ENCODE results near the gene WWOX.

The WWOX gene

DNA sequence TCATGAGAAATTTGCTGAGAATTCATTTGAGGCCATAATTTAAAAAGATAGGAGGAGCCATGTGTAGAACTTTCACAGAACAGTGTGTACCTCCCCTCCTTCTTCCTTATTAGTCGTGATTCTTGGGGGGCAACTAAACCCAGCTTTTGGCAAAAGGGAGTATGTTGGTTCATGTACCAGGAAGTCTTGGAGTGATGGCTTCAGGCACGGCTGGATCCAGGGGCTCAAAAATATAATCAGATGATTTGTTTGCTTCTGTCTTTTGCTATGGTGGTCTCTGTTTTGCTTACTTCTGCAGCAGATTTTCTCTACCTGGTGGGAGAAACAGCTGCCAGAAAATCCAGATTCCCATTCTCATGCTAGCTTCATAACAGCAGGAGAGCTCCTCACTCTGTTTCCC is 871.2 kb downstream of the WWOX start:
- TF ChIP-seq FOXP2 (optimal IDR thresholded peaks at IDR 0.05; ENCODE audit: control extremely low read depth, extremely low read length, insufficient read depth) (no peak), EZH2 (IDR thresholded peaks at IDR 0.05) (no peak), POLR2AphosphoS5 (IDR thresholded peaks at IDR 0.05; ENCODE audit: borderline replicate concordance, low read depth, low read length) (no peak)
- Histone ChIP-seq H3K27ac (no peak overlapping the region), H3K9ac (ENCODE audit: insufficient read length) (no peak overlapping the region), H3K4me3 (no peak overlapping the region), H3K9me3 (ENCODE audit: low read depth, low read length) (no peaks in the 10 kb centered on the region), H3K36me3 (ENCODE audit: insufficient read depth, low read length) (no peaks in the 10 kb centered on the region)
- no peak for DNase-seq (ENCODE audit: low read depth, low spot score)

- H3K9ac ChIP-seq (ENCODE audit: insufficient read length): no peak overlapping the region
- H3K36me3 ChIP-seq (ENCODE audit: insufficient read depth, low read length): no peaks in the 10 kb centered on the region
- no peaks in the 10 kb centered on the region for H3K9me3 ChIP-seq (ENCODE audit: low read depth, low read length)
- no peak overlapping the region for H3K27ac ChIP-seq
- DNase-seq (ENCODE audit: low read depth, low spot score): no peak
- no peak overlapping the region for H3K4me3 ChIP-seq
- TF ChIP-seq EZH2 (IDR thresholded peaks at IDR 0.05) (no peak), POLR2AphosphoS5 (IDR thresholded peaks at IDR 0.05; ENCODE audit: borderline replicate concordance, low read depth, low read length) (no peak), FOXP2 (optimal IDR thresholded peaks at IDR 0.05; ENCODE audit: control extremely low read depth, extremely low read length, insufficient read depth) (no peak)
Observed at GRCh38 chr16:78972006-78972405, 872.6 kb downstream of the WWOX start.

- TF ChIP-seq EZH2 (IDR thresholded peaks at IDR 0.05): no peak
- TF ChIP-seq FOXP2 (optimal IDR thresholded peaks at IDR 0.05; ENCODE audit: control extremely low read depth, extremely low read length, insufficient read depth): no peak
- no peak for TF ChIP-seq POLR2AphosphoS5 (IDR thresholded peaks at IDR 0.05; ENCODE audit: borderline replicate concordance, low read depth, low read length)
- H3K9ac ChIP-seq (ENCODE audit: insufficient read length): no peak overlapping the region
- no peak overlapping the region for H3K4me3 ChIP-seq
Observed at GRCh38 chr16:78972986-78973385, 873.5 kb downstream of the WWOX start.

DNA sequence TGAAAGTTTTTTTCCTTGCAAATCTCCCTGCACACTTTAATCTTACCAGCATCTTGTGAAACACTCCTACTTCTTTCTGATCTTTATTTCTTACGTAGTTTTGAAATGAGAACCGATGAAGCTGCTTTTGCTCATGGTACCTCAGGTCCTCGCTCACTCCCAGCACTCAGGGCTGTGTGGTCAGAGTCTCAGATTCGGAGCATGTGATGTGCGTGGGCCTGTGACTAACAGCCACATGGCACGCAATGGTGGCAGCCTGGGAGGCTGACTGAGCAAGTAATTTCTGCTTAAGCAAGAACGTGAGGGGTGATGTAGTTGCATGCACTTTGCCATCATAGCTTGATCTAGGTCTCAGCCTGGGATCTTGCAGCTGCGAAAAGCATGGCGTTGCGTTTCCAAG is 876.8 kb downstream of the WWOX start:
- Histone ChIP-seq H3K36me3 (ENCODE audit: insufficient read depth, low read length) (no peaks in the 10 kb centered on the region), H3K4me3 (no peak overlapping the region), H3K9me3 (ENCODE audit: low read depth, low read length) (no peaks in the 10 kb centered on the region), H3K27ac (no peak overlapping the region), H3K9ac (ENCODE audit: insufficient read length) (no peak overlapping the region)
- TF ChIP-seq POLR2AphosphoS5 (IDR thresholded peaks at IDR 0.05; ENCODE audit: borderline replicate concordance, low read depth, low read length) (no peak), EZH2 (IDR thresholded peaks at IDR 0.05) (no peak), FOXP2 (optimal IDR thresholded peaks at IDR 0.05; ENCODE audit: control extremely low read depth, extremely low read length, insufficient read depth) (no peak)
- no peak for DNase-seq (ENCODE audit: low read depth, low spot score)

More at GRCh38 chr16:78972986-78973385, 873.5 kb downstream of the WWOX start:
- Histone ChIP-seq H3K36me3 (ENCODE audit: insufficient read depth, low read length) (no peaks in the 10 kb centered on the region), H3K27ac (no peak overlapping the region), H3K9me3 (ENCODE audit: low read depth, low read length) (no peaks in the 10 kb centered on the region)
- no peak for DNase-seq (ENCODE audit: low read depth, low spot score)

- no peak overlapping the region for H3K9ac ChIP-seq (ENCODE audit: insufficient read length)
- H3K4me3 ChIP-seq: no peak overlapping the region
- DNase-seq (ENCODE audit: low read depth, low spot score): no peak
- H3K27ac ChIP-seq: no peak overlapping the region
- TF ChIP-seq POLR2AphosphoS5 (IDR thresholded peaks at IDR 0.05; ENCODE audit: borderline replicate concordance, low read depth, low read length) (no peak), FOXP2 (optimal IDR thresholded peaks at IDR 0.05; ENCODE audit: control extremely low read depth, extremely low read length, insufficient read depth) (no peak), EZH2 (IDR thresholded peaks at IDR 0.05) (no peak)
- H3K9me3 ChIP-seq (ENCODE audit: low read depth, low read length): no peaks in the 10 kb centered on the region
- no peaks in the 10 kb centered on the region for H3K36me3 ChIP-seq (ENCODE audit: insufficient read depth, low read length)
Observed at GRCh38 chr16:78980825-78981224, 881.4 kb downstream of the WWOX start.

- no peak for TF ChIP-seq FOXP2 (optimal IDR thresholded peaks at IDR 0.05; ENCODE audit: control extremely low read depth, extremely low read length, insufficient read depth)
- no peak overlapping the region for H3K4me3 ChIP-seq
Observed at GRCh38 chr16:78982096-78982744, 882.8 kb downstream of the WWOX start.

DNA sequence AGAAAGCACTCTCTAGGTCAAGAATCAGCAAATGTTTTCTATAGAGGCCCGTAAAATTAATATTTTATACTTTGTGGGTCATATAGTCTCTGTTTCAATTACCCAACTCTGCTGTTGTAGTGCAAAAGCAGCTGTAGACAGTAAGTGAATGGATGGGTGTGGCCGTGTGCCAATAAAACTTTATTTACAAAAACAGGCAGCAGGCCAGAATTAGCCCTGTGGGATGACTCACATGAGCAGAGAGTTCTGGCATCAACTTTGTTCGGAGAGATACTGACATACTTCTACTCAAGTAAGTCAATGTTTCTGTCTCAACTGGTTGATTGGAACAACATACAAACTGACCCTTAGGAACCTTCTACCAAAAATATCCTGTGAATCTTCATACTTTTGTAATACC is 884.9 kb downstream of the WWOX start:
- Histone ChIP-seq H3K9ac (ENCODE audit: insufficient read length) (no peak overlapping the region), H3K9me3 (ENCODE audit: low read depth, low read length) (no peaks in the 10 kb centered on the region), H3K36me3 (ENCODE audit: insufficient read depth, low read length) (no peaks in the 10 kb centered on the region), H3K27ac (no peak overlapping the region), H3K4me3 (no peak overlapping the region)
- no peak for DNase-seq (ENCODE audit: low read depth, low spot score)
- TF ChIP-seq FOXP2 (optimal IDR thresholded peaks at IDR 0.05; ENCODE audit: control extremely low read depth, extremely low read length, insufficient read depth) (no peak), EZH2 (IDR thresholded peaks at IDR 0.05) (no peak), POLR2AphosphoS5 (IDR thresholded peaks at IDR 0.05; ENCODE audit: borderline replicate concordance, low read depth, low read length) (no peak)

More at GRCh38 chr16:78982096-78982744, 882.8 kb downstream of the WWOX start:
- no peak for DNase-seq (ENCODE audit: low read depth, low spot score)
- Histone ChIP-seq H3K27ac (no peak overlapping the region), H3K9ac (ENCODE audit: insufficient read length) (no peak overlapping the region), H3K36me3 (ENCODE audit: insufficient read depth, low read length) (no peaks in the 10 kb centered on the region), H3K9me3 (ENCODE audit: low read depth, low read length) (no peaks in the 10 kb centered on the region)

DNA sequence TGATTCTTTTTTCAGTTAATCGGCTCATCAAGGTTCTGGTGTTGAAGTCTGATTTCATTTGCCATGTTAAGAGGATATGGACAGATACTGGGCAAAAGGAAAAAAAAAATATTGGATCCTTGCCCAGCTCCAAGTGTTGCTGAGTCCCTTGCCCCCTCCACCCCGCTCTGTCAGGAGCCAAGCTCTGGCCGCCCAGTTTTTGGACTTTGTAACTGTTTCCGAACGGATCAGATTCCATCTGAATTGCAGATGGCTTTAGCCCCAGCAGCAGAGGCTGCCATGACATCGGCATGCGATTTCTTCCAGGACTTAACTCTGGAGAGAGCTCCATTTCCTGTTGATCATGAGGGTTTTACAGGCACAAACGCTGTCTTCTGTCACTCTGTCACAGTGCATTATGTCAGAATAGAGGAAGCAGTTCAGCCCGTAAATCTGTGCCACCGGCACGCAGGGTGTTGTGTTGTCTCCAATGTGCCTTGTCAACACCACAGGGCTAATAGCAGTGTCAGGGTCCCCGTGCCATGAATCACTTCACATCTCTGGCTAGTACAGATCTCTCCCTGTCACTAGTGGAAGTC is 885.5 kb downstream of the WWOX start:
- H3K36me3 ChIP-seq (ENCODE audit: insufficient read depth, low read length): no peaks in the 10 kb centered on the region

More for the DNA sequence above, 885.5 kb downstream of the WWOX start:
- no peak for DNase-seq (ENCODE audit: low read depth, low spot score)
- H3K4me3 ChIP-seq: no peak overlapping the region
- no peaks in the 10 kb centered on the region for H3K9me3 ChIP-seq (ENCODE audit: low read depth, low read length)
- no peak overlapping the region for H3K9ac ChIP-seq (ENCODE audit: insufficient read length)
- TF ChIP-seq POLR2AphosphoS5 (IDR thresholded peaks at IDR 0.05; ENCODE audit: borderline replicate concordance, low read depth, low read length): no peak
- no peak for TF ChIP-seq EZH2 (IDR thresholded peaks at IDR 0.05)
- no peak for TF ChIP-seq FOXP2 (optimal IDR thresholded peaks at IDR 0.05; ENCODE audit: control extremely low read depth, extremely low read length, insufficient read depth)
- no peak overlapping the region for H3K27ac ChIP-seq

Data from SK-N-MC (cell line).